GM19372 (cell line): ENCODE measurements around the gene GNA12.
"Not testable (repeated sequence)": the region's sequence is repeated elsewhere in the genome, so short reads cannot be mapped to it uniquely, and the experiment has no call there.

Experiments used
- ATAC-seq: cut with Tn5 transposase; IDR thresholded peaks from one replicate; pipeline ENCODE4 v1.9.1; 2021; ENCODE audit warnings: mild to moderate bottlenecking, low read depth, moderate library complexity; ENCODE audit not compliant: unreplicated experiment

The GNA12 gene

GRCh38 chr7:2705371-2706096 is 138.6 kb downstream of the GNA12 start:
- ATAC-seq = no peak

GRCh38 chr7:2702594-2702957 is 141.5 kb downstream of the GNA12 start:
- ATAC-seq = no peak

- no peak for ATAC-seq
Measured at GRCh38 chr7:2701832-2702593, 142.1 kb downstream of the GNA12 start.

- ATAC-seq = no peak
Measured at GRCh38 chr7:2701424-2701823, 142.7 kb downstream of the GNA12 start.

GRCh38 chr7:2700141-2700850 is 143.8 kb downstream of the GNA12 start:
- ATAC-seq = no peak

GRCh38 chr7:2699289-2699620 is 144.9 kb downstream of the GNA12 start:
- no peak for ATAC-seq

GRCh38 chr7:2698581-2699288 is 145.4 kb downstream of the GNA12 start:
- peak; percentile 93 for ATAC-seq

GRCh38 chr7:2694122-2694436 is 150.0 kb downstream of the GNA12 start:
- ATAC-seq = not testable (repeated sequence)

- ATAC-seq = not testable (repeated sequence)
Measured at GRCh38 chr7:2693420-2694121, 150.5 kb downstream of the GNA12 start.

- ATAC-seq = no peak
Measured at GRCh38 chr7:2692543-2692942, 151.6 kb downstream of the GNA12 start.

GRCh38 chr7:2691932-2692439 is 152.1 kb downstream of the GNA12 start:
- ATAC-seq = not testable (repeated sequence)

GRCh38 chr7:2691011-2691707 is 152.9 kb downstream of the GNA12 start:
- ATAC-seq = no peak

GRCh38 chr7:2689951-2690705 is 154.0 kb downstream of the GNA12 start:
- ATAC-seq = no peak

GRCh38 chr7:2689343-2689847 is 154.7 kb downstream of the GNA12 start:
- no peak for ATAC-seq

GRCh38 chr7:2688409-2689342 is 155.4 kb downstream of the GNA12 start:
- ATAC-seq = peak; percentile 80

- peak; percentile 16 for ATAC-seq
Measured at GRCh38 chr7:2687881-2688318, 156.2 kb downstream of the GNA12 start, which contains the start of gene AMZ1. TSS of gene AMZ1 (plus strand) at chr7:2688202. CDS start at chr7:2700452, 12,250 bp downstream.

GRCh38 chr7:2687338-2687869 is 156.7 kb downstream of the GNA12 start:
- no peak for ATAC-seq
